K562 (cell line): ENCODE results near the gene TCEAL5. TPM values are rescaled to one million over a fixed set of nuclear protein-coding genes. Genes with fewer than 3 reads are reported as not detected.

Source experiments
- ATF7 ChIP-seq: fragments of 450-650 bp; IDR thresholded peaks from 2 replicates; pipeline ENCODE4 v1.7.1; 2014; ENCODE audit warnings: mild to moderate bottlenecking, moderate library complexity
- CCAR2 ChIP-seq: fragments of 200-400 bp; formaldehyde crosslinking; IDR thresholded peaks from 2 replicates; pipeline ENCODE4 v1.6.1; 2017; ENCODE audit warnings: mild to moderate bottlenecking, low read depth, low read length
- GTF2A2 ChIP-seq: IDR thresholded peaks from 2 replicates; pipeline ENCODE4 v1.6.1; 2016; ENCODE audit warnings: mild to moderate bottlenecking, missing genetic modification characterization, missing compliant biosample characterization
- HLTF ChIP-seq: fragments of 450-650 bp; IDR thresholded peaks from 2 replicates; pipeline ENCODE4 v1.6.1; 2016
- NFE2 ChIP-seq: IDR thresholded peaks from 2 replicates; pipeline ENCODE4 v1.6.1; 2014; ENCODE audit warnings: antibody characterized with exemption, low read depth
- POLR3A ChIP-seq: IDR thresholded peaks from 2 replicates; pipeline ENCODE4 v1.6.1; 2011; ENCODE audit warnings: borderline replicate concordance, mild to moderate bottlenecking, moderate library complexity; ENCODE audit not compliant: insufficient read length, insufficient read depth; ENCODE audit errors: extremely low read depth
- PTBP1 ChIP-seq: fragments of 200-400 bp; formaldehyde crosslinking; IDR thresholded peaks from 2 replicates; pipeline ENCODE4 v1.6.1; 2017; ENCODE audit warnings: low read depth, low read length
- REST ChIP-seq, 2 experiments: fragments of 450-650 bp; formaldehyde crosslinking in 1 of 2; IDR thresholded peaks; 2 replicates each; pipeline versions ENCODE4 v1.4.0 to v1.6.1; 2014 to 2020; ENCODE audit warnings: mild to moderate bottlenecking in 2 of 2, borderline replicate concordance in 1 of 2, low read depth in 1 of 2
- SNIP1 ChIP-seq: fragments of 450-650 bp; IDR thresholded peaks from 2 replicates; pipeline ENCODE4 v1.7.1; 2017; ENCODE audit warnings: low read depth, mild to moderate bottlenecking
- U2AF2 ChIP-seq: fragments of 200-400 bp; formaldehyde crosslinking; optimal IDR thresholded peaks from 2 replicates; pipeline ENCODE3; 2017; ENCODE audit warnings: low read depth, mild to moderate bottlenecking, low read length
- ZBTB11 ChIP-seq, 3 experiments: fragments of 200-800 bp in 1 of 3; fragments of 250-450 bp in 1 of 3; fragments of 450-650 bp in 1 of 3; sonication (Bioruptor Pico) in 1 of 3; sonication (Bioruptor generic) in 1 of 3; formaldehyde crosslinking in 1 of 3; IDR thresholded peaks; 2 replicates each; pipeline versions ENCODE4 v1.6.1 to v1.8.0; 2016 to 2022; ENCODE audit warnings: mild to moderate bottlenecking in 2 of 3, missing genetic modification characterization in 2 of 3, missing compliant biosample characterization in 1 of 3, moderate library complexity in 1 of 3
- ZFPM2 ChIP-seq: fragments of 250-450 bp; sonication (Bioruptor Pico); IDR thresholded peaks from 2 replicates; pipeline ENCODE4 v1.5.1; 2022; ENCODE audit warnings: mild to moderate bottlenecking
- ZNF324 ChIP-seq: fragments of 250-450 bp; sonication (Bioruptor Pico); IDR thresholded peaks from 2 replicates; pipeline ENCODE4 v1.4.0; 2020; ENCODE audit warnings: mild to moderate bottlenecking
- polyA plus RNA-seq, 8 experiments: library from polyadenylated mRNA; depleted of rRNA in 4 of 8; stranded (reverse) in 5 of 8; unstranded in 3 of 8; fragments of >200 nt; fragmentation: Nextera tagmentation in 2 of 8; fragmentation: Illumina TruSeq in 1 of 8; extraction: Ambion mirVana in 2 of 8; extraction: Trizol in 1 of 8; gene quantifications; 2 replicates each; pipeline versions ENCODE4 v1.2.1 to v1.2.3, GENCODE V29; 2011 to 2014; ENCODE audit warnings: inconsistent platforms in 1 of 8, missing spikeins in 1 of 8
- total RNA-seq, 7 experiments: library from RNA; depleted of rRNA in 6 of 7; stranded (reverse); fragments of >200 nt in 6 of 7; fragmentation: Illumina TruSeq in 2 of 7; extraction: Trizol in 2 of 7; gene quantifications; 2 replicates each; pipeline versions ENCODE4 v1.2.1 to v1.2.3, GENCODE V29; 2011 to 2021; ENCODE audit warnings: low replicate concordance in 1 of 7
- TF ChIP-seq, protein P1 (sequence below): fragments of 250-450 bp; sonication (Bioruptor Pico); IDR thresholded peaks from 2 replicates; pipeline ENCODE4 v1.8.0; 2022; ENCODE audit warnings: inconsistent platforms, mild to moderate bottlenecking, moderate library complexity, borderline replicate concordance

TCEAL5 gene
- total and polyA plus RNA-seq, 9 of the 15 experiments (the other 6 are each of a cell fraction or from before 2014, with no cell fraction given) = 0.10 to 0.18 TPM; not detected in 7

DNA sequence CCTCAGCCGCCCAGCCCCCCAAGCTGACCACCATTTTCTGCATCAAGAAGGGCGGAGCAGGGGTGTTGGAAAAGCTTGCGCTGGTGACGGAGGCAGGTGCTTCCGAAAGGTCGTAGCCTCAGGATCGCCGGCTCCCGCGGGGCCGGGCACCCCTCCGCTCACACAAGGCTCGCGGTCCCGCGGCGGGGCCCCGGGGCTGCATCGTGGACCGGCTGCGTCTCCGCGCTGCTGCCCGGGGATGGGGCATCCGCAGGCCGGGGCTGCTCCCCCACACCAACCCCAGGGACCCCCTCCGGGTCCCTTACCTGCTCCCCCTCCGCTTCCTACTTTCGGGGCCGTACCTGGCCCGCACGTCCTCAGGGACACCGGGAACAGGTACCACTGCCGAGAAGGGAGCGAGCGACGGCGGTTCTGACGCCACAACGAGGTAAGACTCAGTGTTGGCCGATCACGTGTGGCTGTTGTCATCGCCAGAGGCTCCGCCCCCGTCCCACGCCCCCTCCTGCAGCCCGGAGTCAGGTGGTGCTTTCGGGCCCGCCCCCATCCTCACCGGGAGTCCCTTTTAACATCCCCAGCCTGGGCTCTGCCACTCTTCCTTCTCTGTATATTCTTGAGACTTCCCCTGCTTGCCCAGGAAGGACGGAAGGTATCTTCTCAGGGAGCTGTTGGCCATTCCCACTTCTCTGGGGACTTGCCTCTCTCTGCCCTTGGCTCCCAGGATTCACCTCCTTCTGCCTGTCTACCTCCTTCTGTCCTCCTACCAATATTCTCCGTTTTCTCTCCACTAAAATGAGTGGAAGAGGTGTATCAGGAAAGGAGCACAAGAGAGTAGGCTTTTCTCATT lies 34.2 kb upstream of the TCEAL5 start, which contains the start of gene BEX2 (continued):
- TF ChIP-seq REST (IDR thresholded peaks at IDR 0.05; ENCODE audit: borderline replicate concordance) (peak; percentile 41), REST (CRISPR knock-in tag; IDR thresholded peaks at IDR 0.05; ENCODE audit: low read depth) (no peak), NFE2 (no peak), ZBTB11 (CRISPR knock-in tag; IDR thresholded peaks at IDR 0.05) (no peak), ZFPM2 (no peak), ATF7 (peak; percentile 66; the same call in 1 of the 2 replicates), HLTF (no peak), U2AF2 (no peak), SNIP1 (no peak), ZNF324 (no peak), GTF2A2 (no peak), PTBP1 (no peak), CCAR2 (no peak), POLR3A (no peak)
- TF ChIP-seq, protein P1, sequence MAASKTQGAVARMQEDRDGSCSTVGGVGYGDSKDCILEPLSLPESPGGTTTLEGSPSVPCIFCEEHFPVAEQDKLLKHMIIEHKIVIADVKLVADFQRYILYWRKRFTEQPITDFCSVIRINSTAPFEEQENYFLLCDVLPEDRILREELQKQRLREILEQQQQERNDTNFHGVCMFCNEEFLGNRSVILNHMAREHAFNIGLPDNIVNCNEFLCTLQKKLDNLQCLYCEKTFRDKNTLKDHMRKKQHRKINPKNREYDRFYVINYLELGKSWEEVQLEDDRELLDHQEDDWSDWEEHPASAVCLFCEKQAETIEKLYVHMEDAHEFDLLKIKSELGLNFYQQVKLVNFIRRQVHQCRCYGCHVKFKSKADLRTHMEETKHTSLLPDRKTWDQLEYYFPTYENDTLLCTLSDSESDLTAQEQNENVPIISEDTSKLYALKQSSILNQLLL (CRISPR knock-in tag) = no peak
